Lower leg skin (tissue), 4 donors: ENCODE results near the gene COX6A1. TPM values are rescaled to one million over a fixed set of nuclear protein-coding genes. Genes with fewer than 3 reads are reported as not detected.

Experiments used
- DNase-seq, 2 donors: peaks; one replicate each; pipeline ENCODE4 v3.0.0-alpha.2; 2019; ENCODE audit warnings: low spot score in 2 of 2
- H3K4me3 ChIP-seq: fragments of 200-600 bp; sonication (generic); 2 replicates; pipeline ENCODE4 v1.5.1; 2017; ENCODE audit warnings: mild to moderate bottlenecking, low read depth; ENCODE audit not compliant: poor library complexity, severe bottlenecking
- CTCF ChIP-seq, 3 donors: fragments of 450-650 bp; IDR thresholded peaks; one replicate each; pipeline ENCODE4 v1.5.1; 2016; ENCODE audit warnings: antibody characterized with exemption in 3 of 3, mild to moderate bottlenecking in 3 of 3, moderate library complexity in 2 of 3
- POLR2A ChIP-seq, 2 donors: fragments of 450-650 bp; IDR thresholded peaks; one replicate each; pipeline ENCODE4 v1.6.1; 2016 to 2017; ENCODE audit warnings: antibody characterized with exemption in 2 of 2, mild to moderate bottlenecking in 1 of 2, moderate library complexity in 1 of 2
- WGBS, 2 donors: methylation state at CpG; one replicate each; pipeline ENCODE4 v1.1.5; 2018; 5-methylcytosine and 5-hydroxymethylcytosine counted together
- intact Hi-C: fragments of 100-400 bp; cut with DNase I; formaldehyde crosslinking; loops from one replicate; pipeline ENCODE4 v1.15.0; 2023; ENCODE audit warnings: low total_unique reads
- total RNA-seq, 4 donors: library from RNA; depleted of rRNA; stranded (reverse); fragments of >200 nt; gene quantifications; one replicate each; pipeline ENCODE4 v1.1.0, GENCODE V29; 2016

COX6A1 gene
- total RNA-seq, result 100 to 1,000 TPM; 638 to 834 (median 702) TPM

GRCh38 chr12:120437735-120438494, at the start of gene COX6A1:
Gene COX6A1 (plus strand): TSS chr12:120438113. CDS start chr12:120438127, 14 bp downstream.
- H3K4me3 ChIP-seq, result peak within 1 kb of the TSS; percentile 56
- intact Hi-C loops, result no loop called here
- no peak for TF ChIP-seq POLR2A (IDR thresholded peaks at IDR 0.05)
- no peak for TF ChIP-seq CTCF (IDR thresholded peaks at IDR 0.05)
- WGBS, 2 donors, result 0 to 1% methylated on average over 49 to 53 of the region's 59 CpGs
- peak; percentile 94 to 99 for DNase-seq

DNA sequence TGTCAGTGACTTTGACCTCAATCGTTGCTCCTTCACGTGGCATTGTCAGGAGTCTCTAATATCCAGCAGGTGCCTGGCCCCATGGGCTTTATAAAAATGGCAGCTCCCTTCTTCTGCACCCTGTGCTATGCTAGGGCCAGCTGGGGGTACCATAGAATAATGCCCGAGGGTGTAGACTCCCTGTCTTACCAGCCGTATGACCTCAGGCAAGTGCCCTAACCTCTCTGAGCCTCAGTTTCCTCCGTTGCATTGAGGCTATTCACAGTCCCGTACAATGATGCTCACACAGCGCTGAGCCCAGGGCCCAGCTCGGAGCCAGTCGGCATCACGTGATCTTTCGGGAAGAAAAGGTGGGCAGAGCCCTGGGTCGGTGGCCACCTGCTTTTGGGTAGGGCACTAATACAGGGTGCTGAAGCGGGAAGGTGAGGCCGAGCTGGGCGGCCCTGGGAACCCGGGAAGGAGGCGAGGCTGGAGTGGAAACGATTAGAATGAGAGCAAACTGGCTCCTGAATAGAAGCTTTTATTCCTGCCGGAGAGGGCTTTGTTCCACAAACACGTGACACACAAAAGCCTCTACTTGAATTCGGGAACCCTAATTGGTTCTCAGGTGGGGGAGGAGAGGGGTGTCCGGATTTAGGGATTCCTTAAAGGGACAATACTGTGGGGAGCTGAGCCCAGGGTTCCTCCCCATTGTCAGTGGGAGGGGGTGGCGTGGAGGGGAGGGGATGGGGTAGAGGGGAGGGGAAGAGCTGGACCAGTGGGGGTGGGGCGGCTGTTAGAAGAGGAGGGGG, 49.0 kb upstream of the COX6A1 start:
- TF ChIP-seq CTCF (IDR thresholded peaks at IDR 0.05), result no peak
- no peak for TF ChIP-seq POLR2A (IDR thresholded peaks at IDR 0.05)
- no peak overlapping the region for H3K4me3 ChIP-seq
- 7 to 12% methylated on average over 23 to 24 of the region's 24 CpGs for WGBS, 2 donors
- DNase-seq, result no peak
- intact Hi-C loops, result no loop called here

DNA sequence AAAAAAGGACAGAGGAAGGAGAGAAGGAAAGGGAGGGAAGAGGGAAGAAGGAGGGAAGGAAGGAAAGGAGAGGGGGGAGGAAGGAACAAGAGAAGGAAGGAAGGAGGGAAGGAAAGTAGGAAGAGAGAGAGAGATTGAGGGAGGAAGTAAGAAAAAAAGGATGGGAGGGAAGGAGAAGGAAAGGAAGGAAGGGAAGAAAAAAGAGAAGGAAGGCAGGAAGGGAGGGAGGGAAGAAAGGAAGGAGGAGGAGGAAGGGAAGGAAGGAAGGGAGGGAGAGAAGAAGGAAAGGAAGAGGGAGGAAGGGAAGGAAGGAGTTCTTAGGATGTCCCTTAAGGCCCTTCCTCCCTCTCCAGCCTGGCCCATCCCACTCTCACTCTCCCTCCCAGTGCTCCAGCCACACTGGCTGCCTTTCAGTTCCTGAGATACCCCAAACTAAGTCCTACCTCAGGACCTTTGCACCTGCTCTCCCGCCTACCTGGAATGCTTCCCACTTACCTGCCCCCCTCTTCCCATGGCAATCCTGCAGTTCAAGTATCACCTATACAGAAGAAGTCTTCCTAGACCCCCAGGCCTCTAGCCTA, 47.3 kb upstream of the COX6A1 start:
- H3K4me3 ChIP-seq, result no peak overlapping the region
- 93 to 100% methylated on average over 1 of the region's 1 CpG for WGBS, 2 donors
- no peak for DNase-seq
- intact Hi-C loops, result no loop called here
- no peak for TF ChIP-seq POLR2A (IDR thresholded peaks at IDR 0.05)
- no peak for TF ChIP-seq CTCF (IDR thresholded peaks at IDR 0.05)

- no peak overlapping the region for H3K4me3 ChIP-seq
- 20 to 26% methylated on average over 16 to 17 of the region's 18 CpGs for WGBS, 2 donors
- peak in 1 of 2 donors; percentile 15 for DNase-seq
- intact Hi-C loops, result no loop called here
- TF ChIP-seq CTCF (IDR thresholded peaks at IDR 0.05) (no peak), POLR2A (IDR thresholded peaks at IDR 0.05) (no peak)
Measured at GRCh38 chr12:120394483-120395367, 43.2 kb upstream of the COX6A1 start.

- H3K4me3 ChIP-seq, result no peak overlapping the region
- 46 to 56% methylated on average over 33 of the region's 33 CpGs for WGBS, 2 donors
- intact Hi-C loops, result no loop called here
- TF ChIP-seq CTCF (IDR thresholded peaks at IDR 0.05), result no peak
- no peak for TF ChIP-seq POLR2A (IDR thresholded peaks at IDR 0.05)
- no peak for DNase-seq
Measured at GRCh38 chr12:120397824-120398540, 39.9 kb upstream of the COX6A1 start.
